HG02970 (cell line): ENCODE results near the gene MEIS3.

ENCODE experiments used
- ATAC-seq: cut with Tn5 transposase; IDR thresholded peaks from one replicate; pipeline ENCODE4 v1.9.1; 2021; ENCODE audit warnings: mild to moderate bottlenecking, moderate library complexity, moderate number of reproducible peaks; ENCODE audit not compliant: unreplicated experiment, low FRiP score

The MEIS3 gene

DNA sequence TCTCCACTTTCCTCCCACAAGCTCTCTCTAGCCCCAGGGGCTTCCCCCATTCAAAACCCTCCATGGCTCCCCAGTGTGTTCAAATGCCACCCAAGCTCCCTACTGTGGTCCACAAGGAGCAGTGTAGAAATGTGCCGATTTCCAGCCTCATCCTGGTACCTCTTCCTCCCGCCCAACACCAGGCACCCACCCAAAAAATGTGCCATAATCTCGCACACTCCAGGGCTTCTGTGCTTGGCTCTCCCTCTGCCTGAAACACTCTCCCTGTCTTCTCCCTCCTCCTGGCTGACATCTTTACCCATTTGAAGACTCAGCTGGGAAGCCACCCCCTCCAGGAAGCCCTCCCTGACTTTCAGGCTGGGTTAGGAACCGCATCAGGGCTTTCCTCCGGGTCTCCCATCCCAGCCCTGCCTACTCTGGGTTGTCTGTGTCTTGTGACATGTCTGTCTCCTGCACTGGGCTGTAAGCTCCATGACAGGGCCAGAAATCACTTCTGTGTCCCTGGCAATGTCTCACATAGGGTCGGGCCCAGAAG lies 16.6 kb upstream of the MEIS3 start:
- no peak for ATAC-seq

GRCh38 chr19:47435196-47435595 lies 15.9 kb upstream of the MEIS3 start:
- no peak for ATAC-seq

- no peak for ATAC-seq
Measured at GRCh38 chr19:47434088-47434487, 14.8 kb upstream of the MEIS3 start.

DNA sequence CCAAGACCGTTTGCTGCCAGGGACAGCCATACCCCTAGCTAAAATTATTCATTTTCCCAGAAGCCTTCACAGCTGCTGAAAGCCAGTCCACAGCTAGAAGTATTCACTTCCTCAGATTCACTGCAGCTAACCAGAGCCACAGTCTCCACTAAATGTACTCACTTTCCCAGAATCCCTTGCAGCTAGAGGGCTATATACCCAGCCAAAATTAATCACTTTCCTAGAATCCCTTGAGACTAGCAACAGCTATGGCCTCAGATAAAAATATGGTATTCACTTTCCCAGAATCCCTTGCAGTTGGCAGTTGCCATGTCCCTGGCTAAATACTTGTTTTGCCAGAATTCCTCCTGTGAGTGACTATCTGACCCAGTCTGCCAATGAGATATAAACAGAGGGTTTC lies 13.8 kb upstream of the MEIS3 start:
- no peak for ATAC-seq

GRCh38 chr19:47432499-47432898 lies 13.2 kb upstream of the MEIS3 start:
- no peak for ATAC-seq

DNA sequence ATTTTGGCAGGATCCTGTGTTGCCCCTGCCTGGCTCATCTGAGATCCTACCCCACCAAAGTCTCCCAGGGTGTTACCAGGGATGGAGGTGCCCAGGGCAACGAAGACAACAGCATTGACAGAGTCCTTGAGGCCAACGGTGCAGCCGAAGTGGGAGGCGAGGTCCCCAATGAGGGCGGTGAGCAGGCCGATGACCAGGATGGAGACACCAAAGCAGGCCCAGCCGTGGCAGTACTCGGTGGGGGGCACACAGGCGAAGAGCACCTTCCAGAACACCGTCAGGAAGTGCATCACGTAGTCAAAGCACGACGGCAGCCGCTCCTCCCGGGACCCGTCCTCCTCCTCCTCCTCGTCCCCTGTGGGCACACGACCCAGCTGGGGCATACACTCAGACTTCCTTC lies 12.8 kb upstream of the MEIS3 start:
- no peak for ATAC-seq

DNA sequence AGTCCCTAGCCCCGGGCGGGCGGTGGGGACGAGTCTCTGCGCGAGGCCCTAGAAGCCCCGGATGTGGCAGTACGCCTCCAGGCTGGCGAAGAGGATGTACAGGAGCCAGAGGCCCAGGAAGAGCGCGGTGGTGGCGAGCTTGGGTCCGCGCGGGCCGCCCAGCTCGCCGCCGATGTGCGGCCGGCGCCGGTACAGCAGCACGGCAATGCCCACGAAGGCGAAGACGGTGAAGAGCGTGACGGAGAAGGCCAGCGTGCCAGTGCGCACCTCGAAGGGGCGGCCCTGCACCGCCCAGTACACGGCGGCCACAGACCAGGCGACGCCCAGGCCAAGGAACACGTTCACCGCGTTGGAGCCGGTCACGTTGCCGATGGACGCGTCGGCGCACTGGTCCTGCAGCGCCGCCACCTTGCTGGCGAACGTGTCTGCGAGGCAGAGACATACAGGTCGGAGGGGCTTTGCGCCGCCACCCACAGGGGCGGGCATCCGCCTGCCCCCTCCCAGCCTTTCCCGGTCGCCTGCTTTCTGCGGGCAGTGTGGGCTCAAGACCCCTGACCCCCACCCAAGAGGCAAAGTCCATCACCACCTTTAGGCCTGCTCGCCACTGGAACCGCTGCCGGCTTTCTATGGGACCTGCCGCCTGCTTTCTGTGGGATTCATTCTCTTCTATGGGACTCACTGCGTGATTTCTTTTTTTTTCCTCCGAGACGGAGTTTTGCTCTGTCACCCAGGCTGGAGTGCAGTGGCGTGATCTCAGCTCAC lies 10.9 kb upstream of the MEIS3 start:
- no peak for ATAC-seq

GRCh38 chr19:47429140-47429793 lies 9.9 kb upstream of the MEIS3 start:
- ATAC-seq = no peak

DNA sequence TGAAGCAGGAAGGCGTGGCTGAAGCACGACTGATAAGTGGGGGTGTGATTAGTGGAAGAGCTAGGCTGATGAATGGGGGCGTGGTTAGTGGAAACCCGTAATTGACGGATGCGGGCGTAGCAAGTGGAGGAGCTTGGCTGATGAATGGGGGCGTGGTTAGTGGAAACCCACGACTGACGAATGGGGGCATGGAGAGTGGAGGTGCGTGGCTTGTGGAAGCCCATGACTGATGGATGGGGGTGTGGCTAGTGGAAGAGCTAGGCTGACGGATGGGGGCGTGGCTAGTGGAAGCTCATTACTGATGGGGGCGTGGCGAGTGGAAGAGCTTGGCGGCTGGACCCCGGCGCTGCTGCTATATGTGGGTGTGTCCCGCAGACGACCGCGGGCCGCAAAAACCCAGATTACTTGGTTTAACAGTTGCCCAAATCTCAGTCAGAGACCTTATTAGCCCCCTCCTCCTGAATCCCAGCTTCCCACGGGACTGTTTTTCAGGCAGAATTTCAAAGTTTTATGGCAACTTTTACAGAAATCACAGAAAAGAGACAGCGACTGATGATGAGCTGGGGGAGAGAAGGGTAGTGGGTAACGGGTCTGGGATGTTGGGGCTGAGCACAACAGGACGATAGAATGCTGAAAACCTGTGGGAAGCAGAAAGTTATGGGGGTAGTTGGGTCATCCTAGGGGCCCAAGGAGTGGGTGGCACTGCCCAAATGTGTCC lies 9.0 kb upstream of the MEIS3 start:
- ATAC-seq = no peak

- ATAC-seq = no peak
Measured at GRCh38 chr19:47427241-47428176, 8.2 kb upstream of the MEIS3 start.

GRCh38 chr19:47423203-47423882 lies 4.0 kb upstream of the MEIS3 start:
- no peak for ATAC-seq

DNA sequence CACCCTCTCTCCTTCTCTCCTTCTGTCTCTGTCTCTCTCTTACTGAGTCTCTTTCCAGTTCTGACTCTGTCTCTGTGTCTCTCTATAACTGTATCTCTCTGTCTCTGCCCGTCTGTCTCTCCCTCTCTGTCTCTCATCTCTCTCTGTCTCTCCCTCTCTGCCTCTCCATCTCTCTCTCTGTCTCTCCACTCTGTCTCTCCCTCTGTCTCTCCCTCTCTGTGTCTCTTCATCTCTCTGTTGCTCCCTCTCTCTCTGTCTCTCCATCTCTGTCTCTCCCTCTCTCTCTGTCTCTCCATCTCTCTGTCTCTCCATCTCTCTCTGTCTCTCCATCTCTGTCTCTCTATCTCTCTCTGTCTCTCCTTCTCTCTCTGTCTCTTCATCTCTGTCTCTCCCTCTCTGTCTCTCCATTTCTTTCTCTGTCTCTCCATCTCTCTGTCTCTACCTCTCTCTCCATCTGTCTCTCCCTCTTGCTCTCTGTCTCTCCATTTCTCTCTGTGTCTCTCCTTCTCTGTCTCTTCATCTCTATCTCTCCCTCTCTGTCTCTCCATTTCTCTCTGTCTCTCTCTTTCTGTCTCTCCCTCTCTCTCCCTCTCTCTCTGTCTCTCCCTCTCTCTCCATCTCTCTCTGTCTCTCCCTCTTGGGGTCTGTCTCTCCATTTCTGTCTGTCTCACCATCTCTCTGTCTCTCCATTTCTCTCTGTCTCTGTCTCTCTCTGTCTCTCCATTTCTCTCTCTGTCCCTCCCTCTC lies 3.3 kb upstream of the MEIS3 start:
- ATAC-seq = no peak

DNA sequence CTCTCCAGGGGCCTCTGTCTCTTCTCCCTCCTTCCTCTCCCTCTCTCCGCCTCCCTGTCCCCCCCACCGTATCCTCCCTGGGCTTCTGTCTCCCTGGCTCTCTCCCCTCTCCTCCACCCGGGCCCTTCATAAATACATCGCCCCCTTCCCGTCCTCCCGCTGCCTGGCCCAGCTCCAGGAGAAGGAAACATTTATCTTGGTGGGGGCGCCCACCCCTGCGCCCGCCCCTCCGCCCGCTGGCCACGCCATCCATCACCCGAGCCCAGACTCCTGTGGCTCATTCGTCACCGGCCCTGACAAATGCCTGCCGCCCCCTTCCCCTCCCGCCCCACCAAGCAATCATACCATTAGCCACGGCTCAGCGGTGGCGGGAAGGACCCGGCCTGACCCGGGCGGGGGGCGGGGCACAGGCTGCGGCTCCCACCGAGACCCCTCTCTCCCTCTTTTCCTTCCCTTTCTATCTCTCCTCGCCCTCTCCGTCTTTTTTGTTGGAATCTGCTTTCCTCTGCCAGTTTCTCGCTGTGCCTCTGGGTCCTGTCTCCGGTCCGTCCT lies 2.6 kb upstream of the MEIS3 start:
- ATAC-seq = no peak

- no peak for ATAC-seq
Measured at GRCh38 chr19:47421244-47421786, 2.0 kb upstream of the MEIS3 start.

GRCh38 chr19:47419789-47420188 lies 462 bp upstream of the MEIS3 start:
- no peak for ATAC-seq

- ATAC-seq = no peak
Measured at GRCh38 chr19:47418692-47419029, 666 bp downstream of the MEIS3 start.

GRCh38 chr19:47417746-47418691 lies 1.3 kb downstream of the MEIS3 start:
- ATAC-seq = no peak
